HL-60 (cell line): ENCODE results near the gene LRRC3B.

Experiments
- DNase-seq, 2 experiments: peaks; one replicate each; pipeline ENCODE4 v3.0.0-alpha.2; 2010 to 2020; ENCODE audit warnings: low read depth in 1 of 2, low spot score in 1 of 2
- H3K27ac ChIP-seq: fragments of 250-450 bp; sonication (Bioruptor Pico); replicated peaks from 2 replicates; pipeline ENCODE4 v1.5.1; 2020; ENCODE audit warnings: mild to moderate bottlenecking, moderate library complexity
- H3K27me3 ChIP-seq: fragments of 250-450 bp; sonication (Bioruptor Pico); 2 replicates; pipeline ENCODE4 v1.5.1; 2021; ENCODE audit warnings: mild to moderate bottlenecking, moderate library complexity; ENCODE audit not compliant: insufficient read depth, poor library complexity, severe bottlenecking
- H3K4me3 ChIP-seq: replicated peaks from 2 replicates; pipeline ENCODE4 v1.5.1; 2011; ENCODE audit warnings: mild to moderate bottlenecking, control low read depth, low read length; ENCODE audit not compliant: insufficient read depth
- CTCF ChIP-seq: IDR thresholded peaks from one replicate; pipeline ENCODE4 v1.5.1; 2011; ENCODE audit warnings: low read length, control low read depth, inconsistent platforms; ENCODE audit not compliant: insufficient read depth
- GABPA ChIP-seq: IDR thresholded peaks from 2 replicates; pipeline ENCODE4 v1.6.1; 2012; ENCODE audit warnings: low read depth
- POLR2AphosphoS5 ChIP-seq: IDR thresholded peaks from 2 replicates; pipeline ENCODE4 v1.6.1; 2012; ENCODE audit warnings: low read depth
- REST ChIP-seq: IDR thresholded peaks from 2 replicates; pipeline ENCODE4 v1.6.1; 2012; ENCODE audit warnings: low read depth; ENCODE audit not compliant: insufficient replicate concordance
- SPI1 ChIP-seq: IDR thresholded peaks from 2 replicates; pipeline ENCODE4 v1.6.1; 2012; ENCODE audit warnings: low read depth, mild to moderate bottlenecking, borderline replicate concordance

Gene LRRC3B

GRCh38 chr3:26636096-26636727 lies 13.6 kb downstream of the LRRC3B start:
- no peak for DNase-seq
- TF ChIP-seq CTCF = no peak
- no peak for TF ChIP-seq POLR2AphosphoS5
- TF ChIP-seq REST = no peak
- TF ChIP-seq SPI1 = no peak
- TF ChIP-seq GABPA = no peak
- no peak overlapping the region for H3K4me3 ChIP-seq
- no peak overlapping the region for H3K27ac ChIP-seq
- H3K27me3 ChIP-seq = no peaks in the 10 kb centered on the region

- DNase-seq = no peak
- H3K27ac ChIP-seq = no peak overlapping the region
- H3K4me3 ChIP-seq = no peak overlapping the region
- H3K27me3 ChIP-seq = no peaks in the 10 kb centered on the region
- no peak for TF ChIP-seq REST
- TF ChIP-seq POLR2AphosphoS5 = no peak
- no peak for TF ChIP-seq GABPA
- TF ChIP-seq CTCF = no peak
- no peak for TF ChIP-seq SPI1
These were observed 15.1 kb downstream of the LRRC3B start for GRCh38 chr3:26637698-26638097.

GRCh38 chr3:26638113-26638512 lies 15.5 kb downstream of the LRRC3B start:
- Histone ChIP-seq H3K4me3 (no peak overlapping the region), H3K27ac (no peak overlapping the region), H3K27me3 (no peaks in the 10 kb centered on the region)
- TF ChIP-seq REST (no peak), SPI1 (no peak), POLR2AphosphoS5 (no peak), GABPA (no peak), CTCF (no peak)
- DNase-seq = no peak
